GM21723 (cell line): ENCODE data around the gene CC2D2B.
A peak's percentile ranks its signal among the peaks of the same experiment; 100 is the strongest.
"Not testable (repeated sequence)": the region's sequence is repeated elsewhere in the genome, so short reads cannot be mapped to it uniquely, and the experiment has no call there.

Experiments used
- ATAC-seq: cut with Tn5 transposase; IDR thresholded peaks from one replicate; pipeline ENCODE4 v1.9.1; 2021; ENCODE audit warnings: mild to moderate bottlenecking, moderate library complexity; ENCODE audit not compliant: unreplicated experiment

CC2D2B gene

DNA sequence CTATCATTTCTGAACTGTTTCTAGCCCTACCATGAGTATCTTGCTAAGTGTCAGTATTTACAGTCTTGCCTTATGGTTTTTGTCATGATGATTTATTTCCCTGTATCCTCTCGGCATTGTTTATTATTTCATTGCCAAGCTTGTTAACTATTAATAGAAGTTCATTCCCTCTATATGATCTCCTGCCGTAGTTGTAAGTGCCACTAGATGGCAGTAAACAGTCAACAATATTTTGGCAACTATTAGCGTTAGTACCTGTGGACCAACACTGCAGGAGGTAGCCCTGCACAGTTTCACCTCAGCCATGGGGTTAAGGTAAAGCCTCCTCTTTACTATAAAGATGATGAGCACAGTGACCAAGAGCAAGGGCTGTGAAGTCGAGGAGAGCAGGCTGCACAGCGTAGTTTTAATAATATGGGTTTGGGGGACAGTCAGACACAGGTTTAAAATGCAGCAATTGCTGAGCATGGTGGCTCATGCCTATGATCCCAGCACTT, 109.5 kb downstream of the CC2D2B start:
- peak; percentile 82 for ATAC-seq

DNA sequence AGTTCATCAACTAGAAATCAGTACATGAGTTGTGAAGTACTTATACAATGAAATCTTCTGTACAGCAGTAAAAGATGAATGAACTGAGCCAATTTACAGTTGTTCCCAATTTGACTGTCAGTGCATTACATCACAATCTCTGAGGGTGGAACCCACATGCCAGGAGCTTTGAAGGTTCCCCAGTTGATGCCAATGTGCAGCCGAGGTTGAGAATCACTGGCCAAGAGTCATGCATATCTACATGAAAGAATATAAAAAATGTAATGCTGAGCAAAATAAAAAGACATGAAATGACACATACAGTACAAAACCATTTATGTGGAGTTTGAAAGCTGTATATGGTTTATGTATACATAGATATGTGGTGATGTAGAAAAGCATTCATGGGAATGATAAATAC, 113.6 kb downstream of the CC2D2B start:
- ATAC-seq: no peak

DNA sequence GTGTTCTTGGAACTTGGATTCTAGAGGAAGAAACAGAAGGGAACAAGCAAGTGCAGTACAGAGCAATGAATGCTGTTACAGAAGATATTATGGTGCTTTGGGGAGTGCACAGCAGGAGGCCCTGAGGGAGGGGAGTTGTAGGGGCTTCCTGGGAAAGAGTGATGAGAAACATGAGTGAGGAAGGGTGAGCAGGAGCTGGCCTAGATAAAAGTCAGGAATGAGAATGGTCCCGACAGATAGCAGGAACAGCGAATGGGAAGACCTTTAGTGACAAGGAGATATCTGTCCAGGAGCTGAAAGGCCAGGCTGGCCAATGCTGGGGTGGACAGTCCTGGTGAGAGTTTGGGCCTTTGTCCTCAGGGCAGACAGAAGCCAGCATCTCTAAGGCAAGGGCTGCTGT, 115.0 kb downstream of the CC2D2B start:
- ATAC-seq: no peak

DNA sequence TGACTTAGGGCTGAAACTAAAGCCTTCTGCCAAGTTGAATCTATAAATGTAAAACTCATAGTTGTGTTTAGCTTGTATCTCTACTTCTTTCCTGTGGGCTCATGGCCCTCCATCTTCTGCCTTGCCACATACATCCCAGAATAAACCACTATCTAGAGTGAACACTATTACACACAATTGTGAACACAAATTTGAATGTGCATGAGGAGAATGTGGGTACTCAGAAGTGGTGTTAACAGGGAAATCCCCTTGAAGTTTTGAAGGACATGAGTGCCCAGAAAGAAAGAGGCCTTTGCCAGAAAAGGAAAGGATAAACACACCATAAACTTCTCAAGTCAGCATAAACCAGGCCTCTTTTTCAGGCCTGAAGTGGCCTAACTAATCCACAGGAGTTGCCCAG, 115.4 kb downstream of the CC2D2B start:
- ATAC-seq: no peak

DNA sequence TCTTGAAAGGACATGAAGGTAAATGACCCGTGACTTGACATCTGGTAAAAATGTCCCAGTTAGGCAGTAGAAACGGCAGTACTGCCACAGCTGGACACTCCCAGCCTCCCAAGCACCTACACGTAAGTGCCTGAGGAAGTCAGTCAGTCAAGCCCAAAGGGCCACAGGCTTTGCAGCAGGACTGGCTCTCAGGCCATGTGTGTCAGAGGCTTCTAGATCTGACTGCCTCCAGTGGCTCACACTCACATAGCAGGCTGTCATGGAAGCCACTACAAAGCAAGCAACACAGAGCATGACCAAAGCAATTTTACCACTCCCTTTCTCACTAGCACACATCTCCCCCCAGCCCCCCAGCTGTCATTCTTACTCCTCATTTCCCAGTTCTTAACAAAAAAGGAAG, 117.8 kb downstream of the CC2D2B start:
- no peak for ATAC-seq

DNA sequence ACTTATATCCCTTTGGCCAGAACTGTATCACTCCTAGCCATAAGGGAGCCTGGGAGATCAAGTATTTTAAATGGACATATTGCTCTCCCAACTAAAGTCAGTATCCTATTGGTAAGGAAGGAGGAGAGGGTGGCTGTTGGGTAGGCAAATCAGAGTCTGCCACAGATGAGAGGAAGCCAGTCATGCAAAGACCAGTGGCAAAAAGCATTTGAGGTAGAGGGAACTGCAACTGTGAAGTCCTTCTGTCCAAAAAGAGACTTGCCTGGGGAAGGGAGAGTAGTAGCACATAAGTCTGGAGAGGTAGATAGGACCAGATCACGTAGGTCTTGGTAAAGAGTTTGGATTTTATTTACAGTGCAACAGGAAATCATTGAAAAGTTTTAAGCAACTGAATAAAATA, 126.8 kb downstream of the CC2D2B start:
- no peak for ATAC-seq

DNA sequence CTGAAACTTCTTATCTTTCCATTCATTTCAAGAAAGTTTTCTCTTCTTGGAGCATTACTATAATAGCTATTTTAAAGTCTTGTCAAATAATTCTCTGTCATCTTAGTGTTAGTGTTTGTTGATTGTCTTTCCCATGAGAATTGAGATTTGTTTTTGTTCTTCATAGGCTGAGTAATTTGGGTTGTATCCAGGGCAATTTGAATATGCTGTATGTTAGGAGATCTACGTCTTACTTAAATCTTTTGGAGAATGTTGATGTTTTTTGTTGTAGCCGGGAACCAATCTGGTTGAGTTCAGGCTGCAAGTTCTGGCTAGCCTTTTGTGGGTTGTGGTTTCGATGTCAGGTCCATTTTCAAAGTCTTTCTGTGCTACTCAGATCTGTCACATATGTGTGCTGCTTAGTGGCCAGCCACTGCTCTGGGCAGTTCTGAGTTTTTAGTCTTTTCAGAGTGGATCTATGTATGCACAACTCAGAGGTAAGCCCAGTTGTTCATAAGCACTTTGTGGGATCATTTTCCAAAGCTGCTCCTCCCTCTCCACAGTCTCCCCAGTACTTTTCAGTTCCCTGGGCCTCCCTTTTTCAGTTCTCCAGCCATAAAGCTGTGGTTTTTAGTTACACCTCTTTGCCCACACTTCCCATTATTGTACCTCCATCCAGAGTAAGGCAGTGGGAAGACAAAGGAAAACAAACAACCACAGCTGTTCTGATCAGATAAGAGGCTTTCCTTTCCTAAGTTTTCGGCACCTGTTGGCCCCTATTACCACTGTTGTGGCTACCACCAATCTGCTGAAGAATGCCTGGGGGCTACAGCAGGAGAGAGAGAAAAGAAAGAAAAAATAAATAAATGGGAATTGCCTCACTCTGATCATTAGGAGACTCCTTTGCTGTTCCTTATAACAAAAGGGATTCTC, 131.0 kb downstream of the CC2D2B start:
- ATAC-seq: no peak

DNA sequence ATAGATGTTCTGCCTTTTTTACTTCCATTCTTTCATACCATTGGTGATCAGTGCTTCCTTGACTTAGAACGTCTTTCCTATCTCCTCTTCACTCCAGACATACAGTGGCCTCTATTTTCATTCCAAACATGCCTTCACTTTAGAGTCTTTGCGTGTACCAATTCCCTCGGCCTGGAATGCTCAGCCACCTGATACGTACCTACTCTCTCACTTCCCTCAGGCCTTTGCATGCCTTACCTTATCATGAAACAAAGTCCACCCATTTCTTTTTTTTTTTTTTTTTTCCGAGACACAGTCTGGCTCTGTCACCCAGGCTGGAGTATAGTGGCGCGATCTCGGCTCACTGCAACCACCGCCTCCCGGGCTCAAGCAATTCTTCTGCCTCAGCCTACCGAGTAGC, 133.4 kb downstream of the CC2D2B start:
- ATAC-seq: no peak

DNA sequence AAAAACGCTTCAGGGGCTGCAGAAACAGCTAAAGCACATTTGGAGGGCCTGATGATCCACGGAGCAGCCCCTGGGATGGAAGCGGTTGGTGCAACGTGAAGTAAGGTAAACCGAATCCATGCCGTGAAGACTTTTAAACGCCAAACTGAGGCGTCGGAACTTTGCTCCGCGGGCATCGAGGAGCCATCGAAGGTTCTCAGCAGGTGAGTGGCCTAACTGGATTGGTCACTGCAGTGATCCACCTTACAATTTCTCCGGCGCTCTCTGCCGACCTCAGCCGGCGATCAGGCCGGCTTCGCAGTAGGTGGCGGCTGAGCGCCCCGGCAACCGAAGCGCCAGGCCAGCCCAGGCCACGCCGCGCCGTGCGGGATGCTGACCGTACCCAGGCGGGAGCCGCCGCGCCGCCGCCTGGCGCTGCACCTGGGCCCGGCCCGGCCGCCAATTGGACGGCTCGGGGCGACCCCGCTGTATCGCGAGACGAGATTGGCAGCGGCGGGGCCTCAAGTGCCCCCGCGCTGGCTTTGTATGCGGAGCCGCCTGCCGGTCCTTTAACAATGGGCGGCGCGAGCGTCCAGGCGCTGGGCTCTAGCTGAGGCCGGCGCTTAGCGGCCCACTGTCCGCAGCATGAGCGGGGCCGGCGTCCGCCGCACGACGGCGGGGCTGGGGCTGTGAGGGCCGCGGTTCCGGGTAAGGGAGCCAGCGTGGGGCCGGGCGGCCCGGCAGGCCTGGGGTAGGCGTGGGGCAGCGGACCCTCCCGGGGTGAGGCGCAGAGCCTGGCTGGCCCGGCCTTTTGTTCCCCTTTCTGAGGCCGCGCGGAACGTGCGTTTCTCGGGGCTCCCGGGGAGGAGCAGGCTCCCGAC, 135.5 kb downstream of the CC2D2B start, which contains the start of gene CCNJ:
TSS of gene CCNJ (plus strand) at position 551 of the 860 bp plus-strand sequence. CDS start 811 bp downstream, outside the sequence.
- peak; percentile 88 for ATAC-seq

DNA sequence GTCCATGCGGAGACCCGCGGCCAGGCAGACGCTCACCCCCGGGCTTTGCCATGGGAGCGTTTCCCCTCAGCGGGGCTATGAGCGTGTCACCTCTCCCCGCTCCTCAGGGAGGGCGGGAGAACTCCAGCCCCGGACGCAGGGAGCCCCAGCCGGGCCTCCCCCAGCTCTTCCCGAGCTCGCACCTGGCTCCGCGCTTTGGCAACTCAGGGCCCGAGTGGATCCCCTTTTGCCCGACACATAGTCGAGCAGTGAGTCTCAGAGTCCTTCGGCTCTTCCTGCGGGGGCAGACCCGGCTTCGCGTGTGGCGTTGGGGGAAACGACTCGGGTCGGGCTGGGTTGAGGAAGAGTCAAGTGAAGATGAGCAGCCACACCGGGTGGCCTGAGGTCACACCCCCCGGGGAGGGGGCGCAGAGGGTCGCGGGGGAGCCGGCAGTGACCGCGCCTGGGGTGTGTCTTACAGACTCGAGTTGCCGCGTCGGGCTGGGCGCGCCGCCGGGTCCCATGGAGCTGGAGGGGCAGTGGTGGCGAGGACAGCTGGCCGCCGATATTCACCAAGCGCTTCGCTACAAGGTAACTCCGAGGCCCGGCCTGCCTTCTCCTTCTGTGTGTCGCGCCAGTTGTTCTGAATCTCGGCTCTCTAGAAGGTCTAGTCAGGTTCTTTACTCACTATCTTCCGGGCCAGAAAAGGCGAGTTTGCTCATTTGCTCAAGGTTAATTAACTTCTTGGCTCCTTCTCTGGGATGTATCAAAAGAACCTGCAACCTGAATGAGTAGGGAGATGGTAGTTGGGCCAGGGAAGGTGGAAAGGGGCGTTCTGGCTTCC, 136.3 kb downstream of the CC2D2B start:
- ATAC-seq: peak; percentile 48

DNA sequence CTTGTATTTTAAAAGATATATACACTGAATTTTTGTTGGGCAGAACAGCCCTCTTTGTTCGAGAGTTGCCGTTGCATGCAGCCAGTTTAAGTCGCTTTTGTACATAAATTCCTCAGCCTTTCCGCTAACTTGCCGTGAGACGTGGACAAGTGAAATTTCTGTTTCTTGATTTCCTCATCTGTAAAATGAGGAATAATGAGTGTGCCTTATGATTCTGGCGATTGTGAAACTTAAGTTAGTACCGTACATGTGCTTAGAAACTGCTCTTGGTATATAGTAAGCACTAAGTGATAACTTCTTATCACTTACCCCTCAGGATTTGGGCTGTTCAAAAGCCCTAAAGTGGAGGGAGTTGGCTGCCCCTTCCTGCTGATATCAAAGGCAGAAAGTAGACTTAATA, 137.0 kb downstream of the CC2D2B start:
- no peak for ATAC-seq

DNA sequence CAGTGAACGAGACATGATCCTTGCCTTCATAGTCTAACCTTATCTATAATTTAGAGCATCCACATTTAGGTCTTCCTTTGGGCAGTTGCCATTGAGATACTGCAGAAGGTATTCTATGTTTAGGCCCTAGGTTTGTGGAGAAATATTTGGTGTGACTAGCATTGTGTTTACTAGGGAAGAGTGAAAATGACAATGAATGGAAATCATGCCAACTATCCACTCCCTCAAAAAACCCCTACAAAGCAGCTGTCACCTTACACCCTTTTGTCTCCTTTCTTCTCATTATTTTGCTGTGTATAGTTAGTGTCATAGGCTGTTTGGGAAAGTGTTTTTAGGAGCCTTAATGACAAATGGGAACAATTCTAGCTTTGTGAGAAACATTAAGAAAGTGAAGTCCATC, 138.8 kb downstream of the CC2D2B start:
- no peak for ATAC-seq

DNA sequence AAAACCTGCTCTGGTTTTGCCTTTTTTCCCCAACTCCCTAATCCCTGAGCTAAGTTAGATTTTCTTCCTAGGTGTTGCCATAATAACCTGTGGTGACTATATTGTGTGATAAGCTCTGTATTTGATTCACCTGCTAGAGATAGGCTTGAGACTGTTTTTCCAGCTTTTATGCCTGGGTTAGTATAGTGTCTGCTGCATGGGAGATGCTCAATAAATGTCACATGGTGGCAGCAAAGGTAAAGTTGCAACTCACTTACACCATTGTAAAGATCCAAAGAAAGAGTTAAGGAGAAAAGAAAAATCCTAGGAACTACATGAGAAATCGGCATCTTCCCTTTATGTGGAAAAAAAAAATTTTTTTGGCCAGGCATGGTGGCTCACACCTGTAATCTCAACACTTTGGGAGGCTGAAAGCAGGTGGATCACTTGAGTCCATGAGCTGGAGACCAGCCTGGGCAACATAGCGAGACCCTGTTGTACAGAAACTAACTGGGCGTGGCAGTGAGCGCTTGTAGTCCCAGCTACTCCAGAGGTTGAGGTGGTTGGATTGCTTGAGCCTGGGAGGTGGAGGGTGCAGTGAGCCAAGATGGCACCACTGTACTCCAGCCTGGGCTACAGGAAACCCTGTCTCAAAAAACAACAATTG, 139.4 kb downstream of the CC2D2B start:
- no peak for ATAC-seq

DNA sequence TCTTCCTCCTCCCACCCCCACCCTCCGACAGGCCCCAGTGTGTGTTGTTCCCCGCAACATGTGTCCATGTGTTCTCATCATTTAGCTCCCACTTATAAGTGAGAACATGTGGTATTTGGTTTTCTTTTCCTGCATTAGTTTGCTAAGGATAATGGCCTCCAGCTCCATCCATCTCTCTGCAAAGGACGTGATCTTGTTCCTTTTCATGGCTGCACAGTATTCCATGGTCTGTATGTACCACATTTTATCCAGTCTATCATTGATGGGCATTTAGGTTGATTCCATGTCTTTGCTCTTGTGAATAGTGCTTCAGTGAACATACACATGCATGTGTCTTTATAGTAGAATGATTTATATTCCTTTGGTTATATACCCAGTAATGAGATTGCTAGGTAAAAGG, 140.2 kb downstream of the CC2D2B start:
- not testable (repeated sequence) for ATAC-seq

DNA sequence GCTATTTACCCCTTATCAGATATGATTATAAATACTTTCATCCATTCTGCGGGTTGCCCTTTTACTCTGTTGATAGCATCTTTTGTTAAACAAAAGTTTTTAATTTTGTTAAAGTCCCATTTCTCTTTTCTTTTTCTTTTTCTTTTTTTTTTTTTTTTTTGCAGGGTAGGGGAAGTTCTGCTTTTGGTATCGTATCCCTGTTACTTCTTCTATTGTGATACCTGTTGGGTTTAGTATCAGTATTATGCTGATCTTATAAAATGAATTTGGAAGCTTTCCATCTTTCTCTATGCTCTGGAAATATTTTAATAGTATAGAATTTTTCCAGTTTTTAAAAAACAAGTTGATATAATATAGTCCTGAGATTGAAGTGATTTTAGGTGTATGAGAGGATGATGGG, 141.6 kb downstream of the CC2D2B start:
- ATAC-seq: no peak

DNA sequence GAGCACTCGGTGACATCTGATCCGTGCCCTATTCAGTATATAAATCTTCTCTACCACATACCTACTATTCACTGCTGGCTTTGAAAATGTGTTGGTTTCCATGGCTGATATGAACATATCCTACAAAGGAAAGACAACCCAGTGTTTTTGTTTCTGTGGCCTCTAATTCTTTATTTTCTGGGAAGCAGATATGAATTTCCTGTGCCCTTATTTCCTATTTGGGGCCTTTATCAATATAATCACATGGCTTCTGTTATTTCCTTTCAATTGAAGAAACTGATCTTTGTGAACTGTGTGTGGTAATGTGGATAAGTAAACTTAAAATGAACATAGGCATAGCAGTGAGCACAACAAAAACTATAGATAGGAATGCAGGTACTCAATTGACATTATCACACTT, 146.2 kb downstream of the CC2D2B start:
- no peak for ATAC-seq

DNA sequence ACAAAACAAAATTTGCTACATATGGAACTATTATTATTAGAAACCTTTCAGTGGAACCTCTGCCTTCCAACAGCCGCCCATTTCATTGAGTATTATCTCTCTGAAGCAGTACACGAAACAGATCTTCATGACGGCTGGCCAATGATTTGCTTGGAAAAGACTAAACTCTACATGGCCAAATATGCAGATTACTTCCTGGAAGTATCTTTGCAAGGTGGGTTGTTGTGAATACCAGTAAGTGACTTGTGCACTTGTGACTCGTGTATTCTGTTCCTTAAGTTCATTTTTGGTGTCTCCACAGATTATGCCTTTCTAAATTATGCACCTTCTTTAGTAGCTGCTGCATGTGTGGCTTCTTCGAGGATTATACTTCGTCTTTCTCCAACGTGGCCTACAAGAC, 149.0 kb downstream of the CC2D2B start:
- no peak for ATAC-seq

DNA sequence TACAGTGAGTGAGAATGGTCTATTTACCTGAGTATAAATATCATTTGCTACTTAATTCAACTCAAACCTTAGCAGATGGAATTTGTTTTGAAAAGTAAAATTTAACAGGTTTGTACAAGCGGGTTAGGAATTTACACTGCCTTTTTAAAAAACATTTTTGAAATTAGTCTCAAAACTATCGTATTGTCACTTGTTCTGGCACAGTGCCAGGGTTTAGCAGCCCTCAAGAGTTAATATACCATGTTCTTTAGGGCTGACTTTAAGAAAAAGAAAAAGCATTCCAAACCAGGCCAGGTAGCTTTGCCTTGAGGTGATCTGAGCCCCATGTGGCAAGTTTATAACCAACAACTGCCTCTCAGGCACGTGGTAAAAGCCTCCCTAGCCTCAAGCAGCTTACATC, 153.5 kb downstream of the CC2D2B start:
- no peak for ATAC-seq

DNA sequence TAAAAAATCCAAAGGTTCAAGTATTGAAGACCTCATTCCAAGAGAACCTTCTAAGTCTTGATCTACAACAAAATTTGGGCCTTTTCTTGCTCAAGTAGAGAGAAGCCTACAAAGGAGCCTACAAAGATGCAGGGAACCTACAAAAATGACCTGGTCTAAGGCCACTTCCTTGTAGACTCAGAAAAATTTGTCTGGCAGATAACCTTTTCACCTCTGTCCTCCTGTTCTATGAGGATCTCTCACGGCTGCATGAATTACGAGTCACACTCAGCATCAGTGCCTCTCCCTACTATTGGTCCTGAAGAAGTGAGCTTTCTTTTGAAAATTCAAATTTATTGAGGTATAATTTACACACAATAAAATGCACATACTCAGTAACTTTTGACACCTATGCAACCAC, 164.9 kb downstream of the CC2D2B start:
- no peak for ATAC-seq

DNA sequence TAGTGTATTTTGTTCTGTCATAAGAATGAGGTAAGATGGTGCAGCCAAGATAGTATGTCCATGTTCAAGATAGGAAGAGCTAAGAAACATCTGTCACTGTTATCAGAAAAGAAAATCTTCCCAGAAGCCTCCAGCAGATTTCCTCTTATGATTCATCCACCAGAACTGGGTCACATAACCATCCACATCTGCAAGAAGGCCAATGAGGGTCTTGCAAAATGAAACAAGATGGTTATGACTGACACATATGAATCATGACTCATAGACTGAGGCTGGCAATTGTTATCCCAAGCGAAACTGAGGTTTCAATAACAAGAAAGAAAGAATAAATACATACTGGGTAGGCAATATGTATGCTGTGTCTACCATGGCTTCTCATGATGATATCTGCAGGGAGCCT, 165.9 kb downstream of the CC2D2B start:
- ATAC-seq: no peak
